ENCODE measurements around the gene CNOT6L. TPM values are rescaled to one million over a fixed set of nuclear protein-coding genes. Genes with fewer than 3 reads are reported as not detected.
A peak's percentile ranks its signal among the peaks of the same experiment; 100 is the strongest.

The CNOT6L gene
- total and polyA plus RNA-seq, 4 donors = 4.4 to 17.7 (median 10.5) TPM

- Histone ChIP-seq H3K4me3 (ENCODE audit: low read depth in 1 of 3, low read length in 3 of 3) (no peak overlapping the region), H3K27ac (ENCODE audit: low read depth in 1 of 2, low read length in 2 of 2) (no peak overlapping the region)
Observed at GRCh38 chr4:77816546-77816945, 2.6 kb downstream of the CNOT6L start.

GRCh38 chr4:77815636-77816035, 3.5 kb downstream of the CNOT6L start:
- H3K4me3 ChIP-seq (ENCODE audit: low read depth in 1 of 3, low read length in 3 of 3) = no peak overlapping the region
- TF ChIP-seq NR2F2 (IDR thresholded peaks at IDR 0.05) (no peak), YY1 (IDR thresholded peaks at IDR 0.05) (no peak), EGR1 (IDR thresholded peaks at IDR 0.05; ENCODE audit: low read depth in 2 of 2) (no peak), HNF4A (conservative IDR thresholded peaks at IDR 0.05) (no peak), RXRA (IDR thresholded peaks at IDR 0.05) (no peak), JUND (IDR thresholded peaks at IDR 0.05) (no peak), MAX (IDR thresholded peaks at IDR 0.05) (no peak), REST (IDR thresholded peaks at IDR 0.05) (no peak), CTCF (IDR thresholded peaks at IDR 0.05; ENCODE audit: low read depth, low read length, missing input control) (no peak), GABPA (IDR thresholded peaks at IDR 0.05 in 1 of 2, conservative IDR thresholded peaks at IDR 0.05 in 1 of 2) (no peak), FOXA1 (IDR thresholded peaks at IDR 0.05) (no peak), FOXA2 (IDR thresholded peaks at IDR 0.05) (no peak), ATF3 (IDR thresholded peaks at IDR 0.05) (no peak), SP1 (IDR thresholded peaks at IDR 0.05) (no peak), ZBTB33 (IDR thresholded peaks at IDR 0.05) (no peak), TAF1 (conservative IDR thresholded peaks at IDR 0.05) (no peak), RAD21 (IDR thresholded peaks at IDR 0.05) (no peak), HNF4G (IDR thresholded peaks at IDR 0.05) (no peak)
- H3K9me3 ChIP-seq (ENCODE audit: control insufficient read depth in 4 of 4, low read length in 3 of 4) = no peaks in the 10 kb centered on the region
- DNase-seq (ENCODE audit: low spot score) = no peak
- H3K36me3 ChIP-seq (ENCODE audit: control insufficient read depth in 4 of 4, insufficient read depth in 3 of 4, low read depth in 1 of 4, low read length in 3 of 4) = peaks cover 0 to 2% (median 0%) of the 10 kb centered on the region in 4 donors
- no peaks in the 10 kb centered on the region for H3K27me3 ChIP-seq (ENCODE audit: control insufficient read depth in 4 of 4, insufficient read depth in 4 of 4, low read length in 3 of 4)
- H3K27ac ChIP-seq (ENCODE audit: low read depth in 1 of 2, low read length in 2 of 2) = peak overlapping the region; percentile 39 to 43
- H3K4me1 ChIP-seq (ENCODE audit: control insufficient read depth in 4 of 4, insufficient read depth in 4 of 4, low read length in 3 of 4) = peaks cover 3 to 37% (median 26%) of the 10 kb centered on the region in 4 donors
- H3K9ac ChIP-seq (ENCODE audit: low read depth in 1 of 2, low read length in 2 of 2) = no peak overlapping the region

More at GRCh38 chr4:77816546-77816945, 2.6 kb downstream of the CNOT6L start:
- Histone ChIP-seq H3K36me3 (ENCODE audit: control insufficient read depth in 4 of 4, insufficient read depth in 3 of 4, low read depth in 1 of 4, low read length in 3 of 4) (no peaks in the 10 kb centered on the region), H3K9me3 (ENCODE audit: control insufficient read depth in 4 of 4, low read length in 3 of 4) (no peaks in the 10 kb centered on the region), H3K9ac (ENCODE audit: low read depth in 1 of 2, low read length in 2 of 2) (peak overlapping the region in 1 of 2 donors; percentile 4), H3K4me1 (ENCODE audit: control insufficient read depth in 4 of 4, insufficient read depth in 4 of 4, low read length in 3 of 4) (peaks cover 2 to 46% (median 32%) of the 10 kb centered on the region in 4 donors), H3K27me3 (ENCODE audit: control insufficient read depth in 4 of 4, insufficient read depth in 4 of 4, low read length in 3 of 4) (no peaks in the 10 kb centered on the region)
- TF ChIP-seq FOXA2 (IDR thresholded peaks at IDR 0.05) (peak; percentile 11), REST (IDR thresholded peaks at IDR 0.05) (no peak)
- WGBS = 35% methylated on average over 2 of the region's 2 CpGs
- DNase-seq (ENCODE audit: low spot score) = no peak

All from liver (tissue), 9 donors.